HG02840 (cell line): ENCODE results near the gene MLNR.
A peak's percentile ranks its signal among the peaks of the same experiment; 100 is the strongest.

Experiments used
- ATAC-seq: cut with Tn5 transposase; IDR thresholded peaks from one replicate; pipeline ENCODE4 v1.9.1; 2021; ENCODE audit warnings: mild to moderate bottlenecking, moderate library complexity, moderate number of reproducible peaks; ENCODE audit not compliant: unreplicated experiment, low FRiP score

MLNR gene

GRCh38 chr13:49225223-49226042, 5.3 kb downstream of the MLNR start:
- no peak for ATAC-seq

- no peak for ATAC-seq
Observed at GRCh38 chr13:49226613-49227012, 6.5 kb downstream of the MLNR start.

- no peak for ATAC-seq
Observed at GRCh38 chr13:49234741-49235140, 14.6 kb downstream of the MLNR start.

- ATAC-seq: no peak
Observed at GRCh38 chr13:49235856-49236431, 15.8 kb downstream of the MLNR start.

GRCh38 chr13:49238621-49239020, 18.5 kb downstream of the MLNR start:
- no peak for ATAC-seq

GRCh38 chr13:49240017-49240416, 19.9 kb downstream of the MLNR start:
- ATAC-seq: no peak

- ATAC-seq: no peak
Observed at GRCh38 chr13:49241296-49241695, 21.2 kb downstream of the MLNR start.

GRCh38 chr13:49245101-49245500, 25.0 kb downstream of the MLNR start:
- ATAC-seq: no peak

- peak; percentile 43 for ATAC-seq
Observed at GRCh38 chr13:49246850-49247642, 26.9 kb downstream of the MLNR start.

- ATAC-seq: peak; percentile 91
Observed at GRCh38 chr13:49247643-49248621, 27.8 kb downstream of the MLNR start, which contains the start of gene CDADC1. Gene CDADC1, plus strand, starts transcription at chr13:49247925. Its CDS starts 113 bp downstream, at chr13:49248038.

GRCh38 chr13:49248622-49249002, 28.5 kb downstream of the MLNR start:
- no peak for ATAC-seq

- ATAC-seq: no peak
Observed at GRCh38 chr13:49251326-49251725, 31.2 kb downstream of the MLNR start.

GRCh38 chr13:49253310-49253709, 33.2 kb downstream of the MLNR start:
- ATAC-seq: no peak

GRCh38 chr13:49254007-49254406, 33.9 kb downstream of the MLNR start:
- ATAC-seq: no peak

- ATAC-seq: no peak
Observed at GRCh38 chr13:49256841-49257240, 36.7 kb downstream of the MLNR start.

- ATAC-seq: no peak
Observed at GRCh38 chr13:49258089-49258796, 38.1 kb downstream of the MLNR start.

GRCh38 chr13:49259586-49259985, 39.4 kb downstream of the MLNR start:
- ATAC-seq: no peak

- no peak for ATAC-seq
Observed at GRCh38 chr13:49262634-49263033, 42.5 kb downstream of the MLNR start.

GRCh38 chr13:49265822-49266221, 45.7 kb downstream of the MLNR start:
- no peak for ATAC-seq
